Uterus (tissue), 2 donors: ENCODE data around the gene UCK1.

ENCODE experiments used
- CTCF ChIP-seq, 4 experiments: fragments of 200-600 bp in 2 of 4; fragments of 450-650 bp in 2 of 4; sonication (generic) in 2 of 4; IDR thresholded peaks; one replicate each; pipeline ENCODE4 v1.5.1; 2016 to 2019; ENCODE audit warnings: antibody characterized with exemption in 4 of 4, mild to moderate bottlenecking in 2 of 4, moderate library complexity in 1 of 4
- POLR2A ChIP-seq, 2 donors: fragments of 450-650 bp; IDR thresholded peaks; one replicate each; pipeline ENCODE4 v1.6.1; 2016; ENCODE audit warnings: antibody characterized with exemption in 2 of 2, mild to moderate bottlenecking in 1 of 2, moderate library complexity in 1 of 2

- TF ChIP-seq POLR2A (IDR thresholded peaks at IDR 0.05): no peak
- no peak for TF ChIP-seq CTCF (IDR thresholded peaks at IDR 0.05)
Observed at GRCh38 chr9:131528186-131528585, 2.9 kb downstream of the UCK1 start.
